Stimulated activated CD8-positive, alpha-beta memory T cell treated with anti-CD3 and anti-CD28 coated beads, Interleukin-15, amount 100 ng/mL, for 48 hours (primary cell): Measurements from ENCODE around the gene HSPA4.
"Not testable (repeated sequence)": the region's sequence is repeated elsewhere in the genome, so short reads cannot be mapped to it uniquely, and the experiment has no call there.

Experiments used
- DNase-seq, 2 donors: peaks; one replicate each; pipeline ENCODE4 v3.0.0-alpha.2; 2020; ENCODE audit warnings: low read depth in 2 of 2

HSPA4 gene

GRCh38 chr5:133123297-133123696, 71.5 kb downstream of the HSPA4 start:
- no peak for DNase-seq

- no peak for DNase-seq
Observed at GRCh38 chr5:133124891-133125290, 73.1 kb downstream of the HSPA4 start.

- DNase-seq = no peak
Observed at GRCh38 chr5:133128066-133128465, 76.3 kb downstream of the HSPA4 start.

- DNase-seq = no peak
Observed at GRCh38 chr5:133129289-133129688, 77.5 kb downstream of the HSPA4 start.

- no peak for DNase-seq
Observed at GRCh38 chr5:133129950-133130349, 78.1 kb downstream of the HSPA4 start.

GRCh38 chr5:133130387-133131118, 78.7 kb downstream of the HSPA4 start:
- no peak for DNase-seq

- DNase-seq = no peak
Observed at GRCh38 chr5:133132717-133133116, 80.9 kb downstream of the HSPA4 start.

- DNase-seq = not testable (repeated sequence)
Observed at GRCh38 chr5:133133241-133133640, 81.4 kb downstream of the HSPA4 start.

- not testable (repeated sequence) for DNase-seq
Observed at GRCh38 chr5:133136890-133137289, 85.1 kb downstream of the HSPA4 start.

GRCh38 chr5:133140311-133140710, 88.5 kb downstream of the HSPA4 start:
- DNase-seq = no peak

GRCh38 chr5:133141746-133142145, 89.9 kb downstream of the HSPA4 start:
- DNase-seq = no peak

- DNase-seq = no peak
Observed at GRCh38 chr5:133142782-133143181, 91.0 kb downstream of the HSPA4 start.

- no peak for DNase-seq
Observed at GRCh38 chr5:133144245-133144981, 92.6 kb downstream of the HSPA4 start.

- no peak for DNase-seq
Observed at GRCh38 chr5:133145436-133146170, 93.8 kb downstream of the HSPA4 start.

- no peak for DNase-seq
Observed at GRCh38 chr5:133147411-133147810, 95.6 kb downstream of the HSPA4 start.

GRCh38 chr5:133147815-133148567, 96.2 kb downstream of the HSPA4 start:
- no peak for DNase-seq

GRCh38 chr5:133149345-133149744, 97.5 kb downstream of the HSPA4 start:
- DNase-seq = no peak

- no peak for DNase-seq
Observed at GRCh38 chr5:133150909-133151544, 99.2 kb downstream of the HSPA4 start.

- no peak for DNase-seq
Observed at GRCh38 chr5:133154274-133155075, 102.7 kb downstream of the HSPA4 start.

GRCh38 chr5:133155326-133155969, 103.6 kb downstream of the HSPA4 start:
- no peak for DNase-seq
